ENCODE results near the gene CDKL1. TPM values are rescaled to one million over a fixed set of nuclear protein-coding genes. Genes with fewer than 3 reads are reported as not detected.

The CDKL1 gene
- total RNA-seq, 4 donors from 2014 or later, result 15.3 to 36.8 (median 28.2) TPM

- no peaks in the 10 kb centered on the region for H3K36me3 ChIP-seq
- H3K27ac ChIP-seq, result peak overlapping the region; percentile 12 to 75 (median 56)
- DNase-seq, result no peak
- in situ Hi-C loops (cut with MboI; ENCODE audit: low pct_ligation_motif_present in 1 of 4, low pct_unique_long_range_greater_than_20kb in 1 of 4, low sequenced_read_pairs in 3 of 4), result loop anchor here in 1 of 4 donors (10.0 kb wide), 1 partner anchor 59 kb away; no protein-coding TSS in a partner anchor
- WGBS, 2 donors (ENCODE audit: low coverage in 1 of 2), result 63 to 68% methylated on average over 5 to 6 of the region's 6 CpGs
- TF ChIP-seq CTCF (IDR thresholded peaks at IDR 0.05) (no peak), POLR2AphosphoS5 (IDR thresholded peaks at IDR 0.05) (no peak), EP300 (IDR thresholded peaks at IDR 0.05; ENCODE audit: low read depth) (no peak), POLR2A (IDR thresholded peaks at IDR 0.05) (no peak)
- H3K4me1 ChIP-seq, result peaks cover 7 to 57% (median 26%) of the 10 kb centered on the region in 4 donors
- H3K27me3 ChIP-seq, result no peaks in the 10 kb centered on the region
- H3K4me3 ChIP-seq, result no peak overlapping the region
- intact Hi-C loops (cut with DNase I; ENCODE audit: low total_unique reads), result no loop called here
- no peaks in the 10 kb centered on the region for H3K9me3 ChIP-seq
These were observed 50.7 kb downstream of the CDKL1 start for GRCh38 chr14:50345846-50346422.

GRCh38 chr14:50344876-50345563, 51.7 kb downstream of the CDKL1 start:
- H3K36me3 ChIP-seq, result no peaks in the 10 kb centered on the region
- peaks cover 7 to 60% (median 26%) of the 10 kb centered on the region in 4 donors for H3K4me1 ChIP-seq
- intact Hi-C loops (cut with DNase I; ENCODE audit: low total_unique reads), result no loop called here
- no peak overlapping the region for H3K4me3 ChIP-seq
- H3K27me3 ChIP-seq, result no peaks in the 10 kb centered on the region
- in situ Hi-C loops (cut with MboI; ENCODE audit: low pct_ligation_motif_present in 1 of 4, low pct_unique_long_range_greater_than_20kb in 1 of 4, low sequenced_read_pairs in 3 of 4), result loop anchor here in 1 of 4 donors (10.0 kb wide), 1 partner anchor 60 kb away; no protein-coding TSS in a partner anchor
- DNase-seq, result no peak
- TF ChIP-seq EP300 (IDR thresholded peaks at IDR 0.05; ENCODE audit: low read depth), result no peak
- TF ChIP-seq POLR2AphosphoS5 (IDR thresholded peaks at IDR 0.05), result no peak
- TF ChIP-seq POLR2A (IDR thresholded peaks at IDR 0.05), result no peak
- no peak for TF ChIP-seq CTCF (IDR thresholded peaks at IDR 0.05)
- H3K27ac ChIP-seq, result peak overlapping the region; percentile 12 to 75 (median 56)
- H3K9me3 ChIP-seq, result no peaks in the 10 kb centered on the region
- 54 to 65% methylated on average over 2 to 4 of the region's 4 CpGs for WGBS, 2 donors (ENCODE audit: low coverage in 1 of 2)

GRCh38 chr14:50344116-50344775, 52.4 kb downstream of the CDKL1 start:
- Histone ChIP-seq H3K4me3 (no peak overlapping the region), H3K27ac (peak overlapping the region; percentile 12 to 75 (median 74)), H3K27me3 (no peaks in the 10 kb centered on the region), H3K4me1 (peaks cover 7 to 68% (median 28%) of the 10 kb centered on the region in 4 donors), H3K9me3 (no peaks in the 10 kb centered on the region), H3K36me3 (no peaks in the 10 kb centered on the region)
- no peak for DNase-seq
- intact Hi-C loops (cut with DNase I; ENCODE audit: low total_unique reads), result no loop called here
- WGBS, 2 donors (ENCODE audit: low coverage in 1 of 2), result 71 to 85% methylated on average over 1 to 7 of the region's 7 CpGs
- in situ Hi-C loops (cut with MboI; ENCODE audit: low pct_ligation_motif_present in 1 of 4, low pct_unique_long_range_greater_than_20kb in 1 of 4, low sequenced_read_pairs in 3 of 4), result loop anchor here in 1 of 4 donors (10.0 kb wide), 1 partner anchor 61 kb away; no protein-coding TSS in a partner anchor
- no peak for TF ChIP-seq CTCF (IDR thresholded peaks at IDR 0.05)
- no peak for TF ChIP-seq POLR2A (IDR thresholded peaks at IDR 0.05)

- WGBS, 2 donors (ENCODE audit: low coverage in 1 of 2), result 63 to 77% methylated on average over 1 of the region's 1 CpG
- H3K27ac ChIP-seq, result peak overlapping the region; percentile 60 to 75 (median 74)
- in situ Hi-C loops (cut with MboI; ENCODE audit: low pct_ligation_motif_present in 1 of 4, low pct_unique_long_range_greater_than_20kb in 1 of 4, low sequenced_read_pairs in 3 of 4) (loop anchor here in 1 of 4 donors (10.0 kb wide), 1 partner anchor 61 kb away; no protein-coding TSS in a partner anchor), intact Hi-C loops (cut with DNase I; ENCODE audit: low total_unique reads) (no loop called here)
- no peaks in the 10 kb centered on the region for H3K36me3 ChIP-seq
- H3K9me3 ChIP-seq, result no peaks in the 10 kb centered on the region
- TF ChIP-seq POLR2AphosphoS5 (IDR thresholded peaks at IDR 0.05) (no peak), CTCF (IDR thresholded peaks at IDR 0.05) (no peak), EP300 (IDR thresholded peaks at IDR 0.05; ENCODE audit: low read depth) (no peak), POLR2A (IDR thresholded peaks at IDR 0.05) (no peak)
- H3K4me1 ChIP-seq, result peaks cover 7 to 73% (median 33%) of the 10 kb centered on the region in 4 donors
- no peaks in the 10 kb centered on the region for H3K27me3 ChIP-seq
- H3K4me3 ChIP-seq, result no peak overlapping the region
- no peak for DNase-seq
These were observed 53.2 kb downstream of the CDKL1 start for GRCh38 chr14:50343434-50343833.
